Mammary epithelial cell (primary cell): ENCODE measurements around the gene TEX14.

Source experiments
- CTCF ChIP-seq, 2 donors: IDR thresholded peaks in 1 of 2; conservative IDR thresholded peaks in 1 of 2; 2 replicates each; pipeline ENCODE4 v1.5.1; 2011 to 2012; ENCODE audit warnings: inconsistent platforms in 2 of 2, low read length in 2 of 2, mild to moderate bottlenecking in 2 of 2, control low read depth in 1 of 2, low read depth in 1 of 2; ENCODE audit not compliant: insufficient read depth in 1 of 2; ENCODE audit errors: extremely low read depth in 1 of 2
- EZH2 ChIP-seq: IDR thresholded peaks from 2 replicates; pipeline ENCODE4 v1.6.1; 2012; ENCODE audit warnings: low read length, inconsistent platforms, borderline replicate concordance

GRCh38 chr17:58536542-58536941 lies 155.3 kb downstream of the TEX14 start:
- TF ChIP-seq EZH2: no peak
- no peak for TF ChIP-seq CTCF (conservative IDR thresholded peaks at IDR 0.05 in 1 of 2, IDR thresholded peaks at IDR 0.05 in 1 of 2; ENCODE audit: extremely low read depth in 1 of 2, insufficient read depth in 1 of 2, low read depth in 1 of 2, low read length in 2 of 2)
